Activated CD4-positive, alpha-beta T cell treated with anti-CD3 and anti-CD28 coated beads for 24 hours (primary cell): Measurements from ENCODE around the gene EIF4G1.

Source experiments
- DNase-seq, 2 donors: peaks; one replicate each; pipeline ENCODE4 v3.0.0-alpha.2; 2020; ENCODE audit warnings: low read depth in 2 of 2

The EIF4G1 gene

GRCh38 chr3:184352149-184352785 lies 37.9 kb downstream of the EIF4G1 start:
- no peak for DNase-seq

- DNase-seq, result no peak
Observed at GRCh38 chr3:184352897-184353545, 38.6 kb downstream of the EIF4G1 start.

DNA sequence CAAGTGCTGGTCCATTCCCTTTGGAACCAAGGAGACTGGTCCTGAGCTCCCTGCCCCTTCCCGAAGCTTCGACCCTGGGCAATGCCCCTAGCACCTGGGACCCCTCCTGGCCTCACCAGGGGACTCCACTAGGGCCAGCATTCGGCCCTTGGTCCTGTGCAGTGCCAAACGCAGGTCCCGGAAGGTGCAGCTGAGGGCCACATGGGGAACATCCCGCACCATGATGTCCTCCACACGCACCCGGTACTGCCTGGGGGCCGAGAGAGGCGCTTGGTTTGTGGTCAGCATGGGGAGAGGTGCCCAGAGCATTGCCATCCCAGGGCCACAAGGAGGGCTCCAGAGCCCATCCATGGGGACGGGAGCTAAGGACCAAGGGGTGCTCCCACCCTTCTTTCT lies 39.1 kb downstream of the EIF4G1 start:
- no peak for DNase-seq

GRCh38 chr3:184354121-184354728 lies 39.8 kb downstream of the EIF4G1 start:
- DNase-seq, result peak; percentile 54 to 63

DNA sequence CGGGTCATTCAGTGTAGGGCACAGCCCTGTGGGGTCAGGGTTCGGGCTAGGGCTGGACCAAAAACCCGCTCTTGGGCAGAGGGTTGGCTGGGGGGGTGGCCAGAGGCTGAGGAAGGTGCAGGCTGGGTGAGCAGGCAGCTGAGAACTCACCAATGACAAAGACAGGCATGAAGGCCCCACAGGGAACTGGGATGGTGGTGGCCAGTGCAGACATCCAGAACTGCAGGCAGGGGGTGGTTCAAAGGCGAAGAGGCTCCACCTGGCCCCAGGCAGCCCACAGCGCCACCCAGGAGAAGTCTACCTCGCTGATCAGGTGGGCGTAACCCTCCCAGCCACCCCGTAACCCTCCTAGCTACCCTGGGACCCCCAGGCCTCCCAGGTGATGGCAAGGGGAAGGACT lies 40.3 kb downstream of the EIF4G1 start:
- no peak for DNase-seq

GRCh38 chr3:184355261-184356040 lies 41.0 kb downstream of the EIF4G1 start:
- no peak for DNase-seq

GRCh38 chr3:184357248-184358123 lies 43.1 kb downstream of the EIF4G1 start:
- no peak for DNase-seq

- no peak for DNase-seq
Observed at GRCh38 chr3:184358124-184358767, 43.8 kb downstream of the EIF4G1 start.

- no peak for DNase-seq
Observed at GRCh38 chr3:184358921-184359350, 44.5 kb downstream of the EIF4G1 start.

DNA sequence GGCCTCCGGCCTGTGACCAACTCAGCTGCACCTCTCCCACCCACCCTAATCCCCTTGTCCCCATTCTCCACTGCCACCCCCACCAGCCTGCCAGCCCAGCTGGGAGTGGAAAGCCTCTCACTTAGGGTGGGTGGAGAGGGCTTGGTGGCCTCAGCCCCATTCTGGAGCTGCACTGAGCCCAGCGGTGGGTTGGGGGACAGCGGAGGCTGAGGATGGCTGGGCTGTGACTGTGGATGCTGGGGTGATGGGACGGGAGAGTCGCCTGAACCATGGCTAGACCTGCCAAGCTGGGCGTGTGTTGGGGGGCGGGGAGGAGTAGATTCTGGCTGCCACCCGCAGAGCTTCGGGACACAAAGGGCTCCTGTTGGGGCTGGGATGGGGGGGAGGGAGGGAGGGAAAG lies 45.2 kb downstream of the EIF4G1 start:
- DNase-seq, result no peak

DNA sequence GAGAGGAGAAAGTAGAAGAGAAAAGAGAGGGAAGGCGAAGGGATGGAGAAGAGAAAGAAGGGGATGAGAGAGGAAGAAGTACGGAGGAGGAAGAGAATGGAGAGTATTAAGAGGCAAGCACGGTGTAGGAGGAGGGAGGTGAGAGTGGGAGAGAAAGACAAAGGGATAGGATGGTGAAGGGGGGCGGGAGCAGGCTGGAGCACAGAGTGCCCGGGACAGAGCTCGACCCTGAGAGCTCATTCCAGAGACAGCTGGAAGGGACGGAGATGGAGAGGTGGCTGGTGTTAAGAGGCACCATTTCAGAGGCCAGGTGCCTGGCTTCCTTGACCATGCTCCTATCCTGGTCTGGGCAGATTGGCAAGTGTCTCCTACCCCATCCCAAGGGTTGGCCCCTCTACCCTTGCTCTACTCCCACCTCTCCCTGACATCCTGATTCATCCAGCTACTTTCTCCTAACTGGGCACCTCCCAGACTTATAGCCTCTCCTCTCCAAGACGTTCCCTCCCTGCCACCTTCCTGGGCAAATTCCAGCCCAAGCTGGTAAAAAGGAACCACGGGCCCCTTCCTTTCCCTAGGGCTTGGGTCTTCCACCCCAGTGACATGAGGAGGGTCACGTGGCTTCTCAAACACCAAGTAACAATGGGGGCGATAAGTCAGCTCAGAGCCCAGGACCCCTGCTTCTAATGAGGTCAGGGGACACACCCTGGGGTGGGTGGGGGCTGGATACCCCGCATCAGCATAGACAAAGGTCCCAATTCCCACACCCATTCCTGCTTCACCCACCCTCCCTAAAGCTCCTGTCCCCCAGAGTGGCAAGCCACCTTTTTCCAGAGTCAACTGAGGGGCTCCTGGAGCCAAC lies 45.9 kb downstream of the EIF4G1 start:
- no peak for DNase-seq

DNA sequence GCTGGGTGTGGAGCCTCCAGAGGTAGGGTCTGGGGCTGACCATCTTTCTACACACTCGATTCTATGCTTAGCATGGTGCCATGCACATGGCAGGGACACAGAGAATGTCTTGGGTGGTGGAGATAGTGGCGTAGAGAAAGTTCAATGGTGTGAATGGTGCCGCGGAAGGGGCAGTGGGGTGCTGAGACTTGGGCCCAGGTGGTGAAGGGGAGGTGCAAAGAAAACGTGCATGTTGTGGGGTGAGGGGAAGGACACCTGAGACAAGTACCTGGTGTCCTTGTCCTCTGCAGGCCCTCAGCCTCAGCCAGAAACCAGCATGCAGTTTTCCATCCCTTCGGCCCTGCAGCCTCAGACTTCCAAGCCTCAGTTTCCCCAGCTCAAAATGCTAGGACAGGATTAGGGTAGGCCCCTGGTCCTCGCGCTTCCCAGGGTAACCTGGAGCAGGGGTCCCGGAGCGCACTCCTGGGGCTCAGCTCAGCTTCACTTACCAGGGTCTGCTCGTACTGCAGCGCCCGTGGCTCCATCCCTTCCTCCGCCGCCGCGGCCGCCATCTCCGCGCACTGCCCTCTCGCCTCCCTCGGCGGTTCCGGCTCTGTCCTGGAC lies 46.6 kb downstream of the EIF4G1 start:
- no peak for DNase-seq

DNA sequence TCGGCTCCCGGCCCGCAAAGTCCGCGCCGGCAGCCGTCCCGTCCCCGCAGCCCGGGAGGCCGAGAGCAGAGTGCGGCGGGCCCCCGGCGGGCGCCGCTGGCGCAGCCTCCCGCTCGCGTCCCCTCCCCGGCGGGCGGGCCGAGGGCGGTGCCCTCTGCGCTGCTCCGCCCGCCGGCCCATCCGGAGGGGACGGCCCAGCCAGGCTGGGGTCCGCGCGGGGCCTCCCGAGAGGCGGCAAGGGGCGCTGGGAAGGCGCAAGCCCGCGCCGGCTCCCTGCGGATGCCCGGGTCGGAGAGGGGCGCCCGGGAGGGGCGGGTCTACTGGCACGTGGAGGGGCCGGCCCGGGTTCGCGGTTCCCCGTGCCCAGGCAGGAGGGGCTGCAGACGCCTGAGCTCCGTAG lies 47.1 kb downstream of the EIF4G1 start, which contains the start of the genes CLCN2 and POLR2H:
TSS of gene CLCN2 (minus strand) at position 74 of the 400 bp plus-strand sequence. CDS start 126 bp downstream, outside the sequence.
TSS of gene POLR2H (plus strand) at position 179 of the 400 bp plus-strand sequence. CDS start 1,783 bp downstream, outside the sequence.
- DNase-seq, result peak; percentile 20 to 37

DNA sequence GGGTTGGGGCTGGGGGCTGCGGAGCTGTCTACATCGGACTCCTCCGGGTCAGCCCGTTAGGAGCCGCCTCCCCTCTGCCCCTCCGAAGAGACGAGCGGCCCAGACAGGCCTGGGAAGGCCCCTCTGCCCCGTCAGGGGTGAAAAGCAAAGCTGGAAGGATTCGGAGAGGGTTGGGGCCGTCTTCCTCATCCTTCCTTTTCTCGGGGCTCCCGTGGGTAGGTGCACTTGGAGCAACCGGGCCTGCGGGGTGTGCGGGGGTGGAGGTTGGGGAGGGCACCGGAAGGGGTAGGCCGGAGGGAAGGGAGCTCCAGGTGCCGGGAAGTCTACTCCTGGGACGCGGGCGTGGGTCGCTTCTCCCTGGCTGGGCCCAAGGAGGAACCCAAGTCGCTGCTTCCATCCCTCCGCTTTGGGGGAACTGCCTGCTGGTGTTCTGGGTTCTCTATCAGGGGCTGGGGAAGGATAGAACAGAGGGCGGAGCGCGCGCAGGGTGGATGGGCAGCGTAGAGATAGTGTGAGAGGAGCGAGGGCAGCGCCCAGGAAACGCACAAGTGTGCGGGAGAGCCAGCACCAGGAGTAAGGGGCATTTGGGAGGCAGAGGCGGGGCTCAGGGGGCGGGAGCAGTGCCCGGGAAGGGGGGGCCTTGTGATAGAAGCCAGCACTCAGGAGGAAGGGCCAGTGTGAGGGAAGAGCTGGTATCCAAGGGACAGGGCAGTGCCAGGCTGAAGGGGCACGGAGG lies 47.7 kb downstream of the EIF4G1 start:
- peak; percentile 20 to 41 for DNase-seq

- DNase-seq, result peak; percentile 86 to 93
Observed at GRCh38 chr3:184362668-184363546, 48.5 kb downstream of the EIF4G1 start.

DNA sequence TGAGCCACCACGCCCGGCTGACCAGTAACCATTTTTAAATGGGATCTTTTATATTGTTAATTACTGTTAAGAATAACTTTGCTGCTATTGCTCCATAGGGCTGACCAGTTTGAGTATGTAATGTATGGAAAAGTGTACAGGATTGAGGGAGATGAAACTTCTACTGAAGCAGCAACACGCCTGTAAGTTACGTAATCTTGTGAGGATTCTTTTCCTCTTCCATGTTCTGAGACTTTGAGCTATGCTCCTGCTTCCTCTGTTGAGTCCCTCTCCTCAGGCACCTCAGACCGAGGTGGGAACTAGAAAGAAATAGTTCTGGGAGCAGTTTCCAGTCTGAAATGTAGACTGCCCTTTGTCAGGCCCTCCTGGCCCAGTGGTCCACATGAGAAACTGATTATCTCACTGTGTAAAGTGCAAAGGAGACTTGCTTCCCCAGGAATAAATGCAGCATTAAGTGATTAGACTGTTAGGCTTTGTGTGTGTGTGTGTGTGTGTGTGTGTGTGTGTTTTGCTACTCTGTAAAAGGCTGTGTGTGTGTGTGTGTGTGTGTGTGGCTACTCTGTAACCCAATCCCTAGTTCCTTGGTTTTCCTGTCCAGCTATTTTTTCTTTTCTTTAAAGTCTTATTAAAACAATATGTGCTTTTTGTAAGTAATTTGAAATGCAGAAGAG lies 52.3 kb downstream of the EIF4G1 start:
- DNase-seq, result no peak

- DNase-seq, result no peak
Observed at GRCh38 chr3:184368116-184368515, 53.7 kb downstream of the EIF4G1 start.
